Mesendoderm (in vitro differentiated cells): ENCODE data around the gene TUBA8.

Source experiments
- DNase-seq: peaks from one replicate; pipeline ENCODE4 v3.0.0; 2013
- H2AK5ac ChIP-seq: 2 replicates; pipeline ENCODE4 v1.6.1; 2013; ENCODE audit warnings: low read length, inconsistent platforms
- H2BK120ac ChIP-seq: 2 replicates; pipeline ENCODE4 v1.6.1; 2013; ENCODE audit warnings: low read depth, mild to moderate bottlenecking, low read length, moderate library complexity, mixed read lengths
- H2BK15ac ChIP-seq: replicated peaks from 2 replicates; pipeline ENCODE4 v1.6.1; 2013; ENCODE audit warnings: low read depth, mild to moderate bottlenecking, moderate library complexity
- H2BK5ac ChIP-seq: 2 replicates; pipeline ENCODE4 v1.6.1; 2013; ENCODE audit warnings: low read length, inconsistent platforms
- H3K18ac ChIP-seq: 2 replicates; pipeline ENCODE4 v1.6.1; 2013; ENCODE audit warnings: mild to moderate bottlenecking, low read length, mixed read lengths
- H3K23ac ChIP-seq: one replicate; pipeline ENCODE4 v1.6.1; 2013; ENCODE audit warnings: low read length
- H3K27ac ChIP-seq: 2 replicates; pipeline ENCODE4 v1.5.1; 2013; ENCODE audit warnings: low read depth, mild to moderate bottlenecking, inconsistent platforms, low read length, moderate library complexity
- H3K27me3 ChIP-seq: 2 replicates; pipeline ENCODE4 v1.6.1; 2013; ENCODE audit warnings: low read length, control low read depth, mild to moderate bottlenecking, inconsistent platforms; ENCODE audit not compliant: insufficient read depth, poor library complexity
- H3K36me3 ChIP-seq: 2 replicates; pipeline ENCODE4 v1.6.1; 2013; ENCODE audit warnings: low read length, inconsistent platforms; ENCODE audit not compliant: control insufficient read depth, insufficient read depth
- H3K4ac ChIP-seq: one replicate; pipeline ENCODE4 v1.6.1; 2013; ENCODE audit warnings: low read depth, mild to moderate bottlenecking, low read length, moderate library complexity
- H3K4me1 ChIP-seq: 2 replicates; pipeline ENCODE4 v1.6.1; 2013; ENCODE audit warnings: low read depth, low read length, inconsistent platforms; ENCODE audit not compliant: control insufficient read depth
- H3K4me2 ChIP-seq: 2 replicates; pipeline ENCODE4 v1.6.1; 2013; ENCODE audit warnings: low read length
- H3K4me3 ChIP-seq: 2 replicates; pipeline ENCODE4 v1.5.1; 2013; ENCODE audit warnings: mild to moderate bottlenecking, low read length
- H3K56ac ChIP-seq: one replicate; pipeline ENCODE4 v1.6.1; 2013; ENCODE audit warnings: low read length
- H3K79me1 ChIP-seq: 2 replicates; pipeline ENCODE4 v1.6.1; 2013; ENCODE audit warnings: low read length, inconsistent platforms
- H3K79me2 ChIP-seq: 2 replicates; pipeline ENCODE4 v1.6.1; 2013; ENCODE audit warnings: mild to moderate bottlenecking, low read length; ENCODE audit not compliant: control insufficient read depth, insufficient read depth
- H3K9ac ChIP-seq: 2 replicates; pipeline ENCODE4 v1.6.1; 2013; ENCODE audit warnings: low read length, inconsistent platforms
- H4K5ac ChIP-seq: one replicate; pipeline ENCODE4 v1.6.1; 2013; ENCODE audit warnings: low read length
- H4K8ac ChIP-seq: one replicate; pipeline ENCODE4 v1.6.1; 2013; ENCODE audit warnings: low read depth, mild to moderate bottlenecking, control low read depth, low read length, moderate library complexity
- WGBS: extraction: QIAGEN DNeasy Blood & Tissue Kit; methylation state at CpG from one replicate; pipeline ENCODE4 v1.1.7; 2013; ENCODE audit warnings: low lambda C conversion rate, missing lambda C conversion rate; ENCODE audit not compliant: insufficient coverage; ENCODE audit errors: extremely low coverage; 5-methylcytosine and 5-hydroxymethylcytosine counted together

Gene TUBA8

GRCh38 chr22:18079706-18080233, 30.8 kb upstream of the TUBA8 start:
- Histone ChIP-seq H3K4ac (no peak overlapping the region), H3K9ac (no peak overlapping the region), H2AK5ac (no peak overlapping the region), H3K27ac (no peak overlapping the region), H3K4me2 (no peak overlapping the region), H3K23ac (no peak overlapping the region), H3K36me3 (peaks cover 13% of the 10 kb centered on the region), H2BK5ac (no peak overlapping the region), H3K18ac (no peak overlapping the region), H4K5ac (no peak overlapping the region), H4K8ac (no peak overlapping the region), H3K4me1 (peaks cover 1% of the 10 kb centered on the region), H2BK120ac (no peak overlapping the region), H2BK15ac (no peak overlapping the region), H3K4me3 (no peak overlapping the region), H3K56ac (no peak overlapping the region), H3K79me2 (peaks cover 13% of the 10 kb centered on the region), H3K27me3 (no peaks in the 10 kb centered on the region), H3K79me1 (peaks cover 7% of the 10 kb centered on the region)
- DNase-seq = no peak
- 0% methylated on average over 1 of the region's 4 CpGs for WGBS

- DNase-seq = no peak
- Histone ChIP-seq H4K8ac (no peak overlapping the region), H2BK15ac (no peak overlapping the region), H2BK5ac (no peak overlapping the region), H3K79me2 (peaks cover 13% of the 10 kb centered on the region), H3K4me2 (no peak overlapping the region), H3K56ac (no peak overlapping the region), H4K5ac (no peak overlapping the region), H3K9ac (no peak overlapping the region), H3K4ac (no peak overlapping the region), H3K27me3 (no peaks in the 10 kb centered on the region), H3K23ac (peak overlapping the region; percentile 35), H2BK120ac (no peak overlapping the region), H3K27ac (no peak overlapping the region), H3K36me3 (peaks cover 17% of the 10 kb centered on the region), H3K79me1 (peaks cover 7% of the 10 kb centered on the region), H2AK5ac (no peak overlapping the region), H3K18ac (no peak overlapping the region), H3K4me3 (no peak overlapping the region), H3K4me1 (peaks cover 1% of the 10 kb centered on the region)
- WGBS = no CpG with 5 or more reads among the region's 5 CpGs
These were observed 29.2 kb upstream of the TUBA8 start for GRCh38 chr22:18081416-18081815.

GRCh38 chr22:18082467-18082866, 28.1 kb upstream of the TUBA8 start:
- Histone ChIP-seq H4K5ac (no peak overlapping the region), H3K23ac (no peak overlapping the region), H3K56ac (no peak overlapping the region), H3K4me2 (no peak overlapping the region), H2AK5ac (no peak overlapping the region), H2BK15ac (no peak overlapping the region), H2BK120ac (no peak overlapping the region), H3K79me2 (peaks cover 13% of the 10 kb centered on the region), H2BK5ac (no peak overlapping the region), H3K9ac (no peak overlapping the region), H3K18ac (no peak overlapping the region), H3K4ac (no peak overlapping the region), H3K27ac (no peak overlapping the region), H4K8ac (no peak overlapping the region), H3K4me1 (peaks cover 1% of the 10 kb centered on the region), H3K36me3 (peaks cover 19% of the 10 kb centered on the region), H3K4me3 (no peak overlapping the region), H3K79me1 (peaks cover 7% of the 10 kb centered on the region), H3K27me3 (no peaks in the 10 kb centered on the region)
- no peak for DNase-seq
- WGBS = no CpG with 5 or more reads among the region's 2 CpGs

GRCh38 chr22:18083406-18083805, 27.2 kb upstream of the TUBA8 start:
- H3K4ac ChIP-seq = no peak overlapping the region
- H4K5ac ChIP-seq = no peak overlapping the region
- H3K9ac ChIP-seq = no peak overlapping the region
- peaks cover 7% of the 10 kb centered on the region for H3K79me1 ChIP-seq
- DNase-seq = no peak
- H3K23ac ChIP-seq = no peak overlapping the region
- peaks cover 8% of the 10 kb centered on the region for H3K79me2 ChIP-seq
- no peak overlapping the region for H2AK5ac ChIP-seq
- no peak overlapping the region for H4K8ac ChIP-seq
- H3K4me3 ChIP-seq = no peak overlapping the region
- no peak overlapping the region for H3K4me2 ChIP-seq
- no peak overlapping the region for H3K27ac ChIP-seq
- no peaks in the 10 kb centered on the region for H3K27me3 ChIP-seq
- H3K36me3 ChIP-seq = peaks cover 19% of the 10 kb centered on the region
- peaks cover 1% of the 10 kb centered on the region for H3K4me1 ChIP-seq
- no peak overlapping the region for H2BK5ac ChIP-seq
- H3K18ac ChIP-seq = no peak overlapping the region
- no peak overlapping the region for H2BK15ac ChIP-seq
- H2BK120ac ChIP-seq = no peak overlapping the region
- no CpG with 5 or more reads among the region's 10 CpGs for WGBS
- no peak overlapping the region for H3K56ac ChIP-seq

GRCh38 chr22:18085188-18085587, 25.4 kb upstream of the TUBA8 start:
- Histone ChIP-seq H3K9ac (no peak overlapping the region), H2BK5ac (no peak overlapping the region), H3K18ac (no peak overlapping the region), H3K56ac (no peak overlapping the region), H2BK15ac (no peak overlapping the region), H3K79me2 (peaks cover 4% of the 10 kb centered on the region), H3K4me1 (no peaks in the 10 kb centered on the region), H2BK120ac (no peak overlapping the region), H3K79me1 (peaks cover 4% of the 10 kb centered on the region), H3K23ac (no peak overlapping the region), H4K8ac (no peak overlapping the region), H3K27ac (no peak overlapping the region), H3K4me3 (no peak overlapping the region), H3K4me2 (no peak overlapping the region), H4K5ac (no peak overlapping the region), H3K4ac (no peak overlapping the region), H3K27me3 (no peaks in the 10 kb centered on the region), H3K36me3 (peaks cover 24% of the 10 kb centered on the region), H2AK5ac (no peak overlapping the region)
- DNase-seq = no peak

GRCh38 chr22:18087350-18087855, 23.2 kb upstream of the TUBA8 start:
- H3K36me3 ChIP-seq = peaks cover 19% of the 10 kb centered on the region
- H3K79me1 ChIP-seq = no peaks in the 10 kb centered on the region
- no peak overlapping the region for H4K5ac ChIP-seq
- H2BK15ac ChIP-seq = no peak overlapping the region
- H3K4me3 ChIP-seq = no peak overlapping the region
- no peak overlapping the region for H3K4ac ChIP-seq
- no peak overlapping the region for H3K18ac ChIP-seq
- no peak overlapping the region for H3K56ac ChIP-seq
- no peak overlapping the region for H3K27ac ChIP-seq
- no peak overlapping the region for H2BK5ac ChIP-seq
- no CpG with 5 or more reads among the region's 13 CpGs for WGBS
- H3K27me3 ChIP-seq = no peaks in the 10 kb centered on the region
- no peak overlapping the region for H2AK5ac ChIP-seq
- no peaks in the 10 kb centered on the region for H3K4me1 ChIP-seq
- no peak overlapping the region for H3K9ac ChIP-seq
- no peaks in the 10 kb centered on the region for H3K79me2 ChIP-seq
- H4K8ac ChIP-seq = no peak overlapping the region
- no peak overlapping the region for H2BK120ac ChIP-seq
- no peak for DNase-seq
- no peak overlapping the region for H3K23ac ChIP-seq
- H3K4me2 ChIP-seq = no peak overlapping the region
